Mammary epithelial cell (primary cell): ENCODE measurements around the gene PRUNE2.

ENCODE experiments used
- CTCF ChIP-seq, 2 donors: IDR thresholded peaks in 1 of 2; conservative IDR thresholded peaks in 1 of 2; 2 replicates each; pipeline ENCODE4 v1.5.1; 2011 to 2012; ENCODE audit warnings: inconsistent platforms in 2 of 2, low read length in 2 of 2, mild to moderate bottlenecking in 2 of 2, control low read depth in 1 of 2, low read depth in 1 of 2; ENCODE audit not compliant: insufficient read depth in 1 of 2; ENCODE audit errors: extremely low read depth in 1 of 2
- EZH2 ChIP-seq: IDR thresholded peaks from 2 replicates; pipeline ENCODE4 v1.6.1; 2012; ENCODE audit warnings: low read length, inconsistent platforms, borderline replicate concordance

GRCh38 chr9:76900884-76901440 is 5.0 kb downstream of the PRUNE2 start:
- TF ChIP-seq CTCF (conservative IDR thresholded peaks at IDR 0.05 in 1 of 2, IDR thresholded peaks at IDR 0.05 in 1 of 2; ENCODE audit: extremely low read depth in 1 of 2, insufficient read depth in 1 of 2, low read depth in 1 of 2, low read length in 2 of 2) (no peak), EZH2 (no peak)
